ENCODE data around the gene WDTC1. TPM values are rescaled to one million over a fixed set of nuclear protein-coding genes. Genes with fewer than 3 reads are reported as not detected.
A peak's percentile ranks its signal among the peaks of the same experiment; 100 is the strongest.

WDTC1 gene
- total RNA-seq, 4 donors from 2014 or later: 40.0 to 75.5 (median 49.9) TPM

DNA sequence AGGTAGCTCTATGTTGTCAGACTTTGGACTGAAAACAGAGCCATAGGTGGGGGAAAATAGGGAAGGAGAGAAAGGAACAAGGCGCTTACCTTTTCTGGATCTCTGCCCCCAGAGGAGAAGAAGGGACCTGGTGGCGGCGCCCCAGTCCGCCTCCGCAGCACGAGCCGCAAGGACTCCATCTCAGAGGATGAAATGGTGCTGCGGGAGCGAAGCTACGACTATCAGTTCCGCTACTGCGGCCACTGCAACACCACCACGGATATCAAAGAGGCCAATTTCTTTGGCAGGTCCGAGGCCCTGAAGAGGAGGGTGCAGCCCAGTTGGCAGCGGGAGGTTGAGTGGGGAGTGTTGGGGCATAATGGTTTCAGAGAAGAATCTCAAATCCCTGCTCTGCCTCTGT, 69.1 kb downstream of the WDTC1 start:
- no peak overlapping the region for H3K4me3 ChIP-seq
- no peaks in the 10 kb centered on the region for H3K9me3 ChIP-seq
- H3K4me1 ChIP-seq: peaks cover 9 to 32% (median 24%) of the 10 kb centered on the region in 3 donors
- H3K27me3 ChIP-seq: no peaks in the 10 kb centered on the region
- H3K36me3 ChIP-seq: peaks cover 0 to 72% of the 10 kb centered on the region in 2 donors
- ATAC-seq: no peak
- WGBS, 2 donors (ENCODE audit: low coverage in 1 of 2): 80 to 87% methylated on average over 1 to 14 of the region's 15 CpGs
- TF ChIP-seq, protein P1, sequence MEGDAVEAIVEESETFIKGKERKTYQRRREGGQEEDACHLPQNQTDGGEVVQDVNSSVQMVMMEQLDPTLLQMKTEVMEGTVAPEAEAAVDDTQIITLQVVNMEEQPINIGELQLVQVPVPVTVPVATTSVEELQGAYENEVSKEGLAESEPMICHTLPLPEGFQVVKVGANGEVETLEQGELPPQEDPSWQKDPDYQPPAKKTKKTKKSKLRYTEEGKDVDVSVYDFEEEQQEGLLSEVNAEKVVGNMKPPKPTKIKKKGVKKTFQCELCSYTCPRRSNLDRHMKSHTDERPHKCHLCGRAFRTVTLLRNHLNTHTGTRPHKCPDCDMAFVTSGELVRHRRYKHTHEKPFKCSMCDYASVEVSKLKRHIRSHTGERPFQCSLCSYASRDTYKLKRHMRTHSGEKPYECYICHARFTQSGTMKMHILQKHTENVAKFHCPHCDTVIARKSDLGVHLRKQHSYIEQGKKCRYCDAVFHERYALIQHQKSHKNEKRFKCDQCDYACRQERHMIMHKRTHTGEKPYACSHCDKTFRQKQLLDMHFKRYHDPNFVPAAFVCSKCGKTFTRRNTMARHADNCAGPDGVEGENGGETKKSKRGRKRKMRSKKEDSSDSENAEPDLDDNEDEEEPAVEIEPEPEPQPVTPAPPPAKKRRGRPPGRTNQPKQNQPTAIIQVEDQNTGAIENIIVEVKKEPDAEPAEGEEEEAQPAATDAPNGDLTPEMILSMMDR (IDR thresholded peaks at IDR 0.05): no peak
- TF ChIP-seq POLR2A (IDR thresholded peaks at IDR 0.05) (no peak), POLR2AphosphoS5 (IDR thresholded peaks at IDR 0.05) (no peak), EP300 (IDR thresholded peaks at IDR 0.05) (no peak)
- H3K27ac ChIP-seq: no peak overlapping the region

DNA sequence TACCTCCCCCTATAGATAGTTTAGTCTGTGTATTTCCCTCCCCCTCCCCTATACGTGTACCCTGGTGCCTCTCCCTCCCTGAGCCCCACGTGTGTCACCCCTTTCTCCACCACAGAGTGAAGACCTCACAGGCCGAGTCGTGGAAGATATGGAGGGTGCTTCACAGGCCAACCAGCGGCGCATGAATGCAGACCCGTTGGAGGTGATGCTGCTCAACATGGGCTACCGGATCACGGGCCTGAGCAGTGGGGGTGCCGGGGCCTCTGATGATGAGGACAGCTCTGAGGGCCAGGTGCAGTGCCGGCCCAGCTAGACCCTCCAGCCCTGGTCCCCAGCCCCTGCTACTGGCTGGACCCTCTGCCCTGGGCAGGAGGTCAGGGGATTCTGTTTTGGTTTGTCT, 71.6 kb downstream of the WDTC1 start:
- peaks cover 0 to 77% of the 10 kb centered on the region in 2 donors for H3K36me3 ChIP-seq
- 55% methylated on average over 1 of the region's 11 CpGs; no CpG with 5 or more reads in 1 of the 2 donors for WGBS, 2 donors (ENCODE audit: low coverage in 1 of 2)

DNA sequence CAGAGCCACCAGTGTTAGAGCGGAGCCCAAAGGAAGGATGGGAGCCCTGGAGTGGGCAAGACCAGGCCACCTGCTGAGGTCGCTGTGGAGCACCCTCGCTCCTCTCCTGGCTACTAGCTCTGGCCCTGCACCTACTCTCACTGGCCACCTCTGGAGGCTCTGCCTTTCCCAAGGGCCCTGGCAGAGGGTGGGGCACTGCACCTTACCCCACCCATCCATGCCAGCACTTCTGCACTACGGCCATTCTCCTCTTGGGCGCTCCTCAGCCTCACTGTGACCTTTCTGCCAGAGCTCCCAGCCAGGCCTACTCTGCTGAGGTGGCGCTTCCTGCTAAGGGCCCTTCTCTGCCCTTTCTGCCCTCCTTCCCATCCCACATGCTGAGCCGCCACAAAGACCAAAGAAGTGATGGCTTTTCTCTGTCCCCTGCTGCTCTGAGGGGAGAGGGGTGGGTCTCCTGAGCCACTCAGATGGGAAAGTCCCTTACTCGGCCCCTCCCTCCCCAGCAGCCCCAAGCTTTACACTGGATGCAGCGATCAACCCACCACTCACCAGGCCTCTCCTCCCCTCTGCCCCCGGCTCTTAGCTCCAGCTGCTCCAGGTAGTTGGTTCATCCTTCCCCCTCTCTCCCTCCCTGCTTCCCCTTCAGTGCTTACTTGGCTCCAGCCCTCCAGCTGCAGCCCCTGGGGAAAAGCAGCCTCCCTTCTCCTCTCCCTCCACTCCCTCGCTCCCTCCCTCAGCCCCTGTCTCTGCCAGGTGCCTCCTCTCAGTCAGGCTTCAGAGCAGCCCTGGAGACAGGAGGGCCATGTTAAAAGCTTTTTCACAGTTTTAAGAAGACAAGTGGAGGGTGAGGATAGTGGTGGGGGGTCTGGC, 72.7 kb downstream of the WDTC1 start:
- Histone ChIP-seq H3K27me3 (no peaks in the 10 kb centered on the region), H3K27ac (peak overlapping the region in 1 of 4 donors; percentile 14), H3K9me3 (no peaks in the 10 kb centered on the region), H3K4me3 (no peak overlapping the region), H3K36me3 (peaks cover 0 to 66% of the 10 kb centered on the region in 2 donors), H3K4me1 (no peaks in the 10 kb centered on the region)
- TF ChIP-seq POLR2AphosphoS5 (IDR thresholded peaks at IDR 0.05): no peak
- no peak for TF ChIP-seq EP300 (IDR thresholded peaks at IDR 0.05)
- TF ChIP-seq, protein P1 (IDR thresholded peaks at IDR 0.05): no peak
- no peak for TF ChIP-seq POLR2A (IDR thresholded peaks at IDR 0.05)
- ATAC-seq: no peak
- 76 to 83% methylated on average over 2 to 3 of the region's 11 CpGs for WGBS, 2 donors (ENCODE audit: low coverage in 1 of 2)

More for the DNA sequence above, 71.6 kb downstream of the WDTC1 start:
- Histone ChIP-seq H3K4me1 (peaks cover 0 to 7% (median 2%) of the 10 kb centered on the region in 3 donors), H3K27ac (no peak overlapping the region), H3K27me3 (no peaks in the 10 kb centered on the region), H3K4me3 (no peak overlapping the region), H3K9me3 (no peaks in the 10 kb centered on the region)
- TF ChIP-seq, protein P1 (IDR thresholded peaks at IDR 0.05): no peak
- TF ChIP-seq POLR2AphosphoS5 (IDR thresholded peaks at IDR 0.05) (no peak), EP300 (IDR thresholded peaks at IDR 0.05) (no peak), POLR2A (IDR thresholded peaks at IDR 0.05) (no peak)
- ATAC-seq: no peak

DNA sequence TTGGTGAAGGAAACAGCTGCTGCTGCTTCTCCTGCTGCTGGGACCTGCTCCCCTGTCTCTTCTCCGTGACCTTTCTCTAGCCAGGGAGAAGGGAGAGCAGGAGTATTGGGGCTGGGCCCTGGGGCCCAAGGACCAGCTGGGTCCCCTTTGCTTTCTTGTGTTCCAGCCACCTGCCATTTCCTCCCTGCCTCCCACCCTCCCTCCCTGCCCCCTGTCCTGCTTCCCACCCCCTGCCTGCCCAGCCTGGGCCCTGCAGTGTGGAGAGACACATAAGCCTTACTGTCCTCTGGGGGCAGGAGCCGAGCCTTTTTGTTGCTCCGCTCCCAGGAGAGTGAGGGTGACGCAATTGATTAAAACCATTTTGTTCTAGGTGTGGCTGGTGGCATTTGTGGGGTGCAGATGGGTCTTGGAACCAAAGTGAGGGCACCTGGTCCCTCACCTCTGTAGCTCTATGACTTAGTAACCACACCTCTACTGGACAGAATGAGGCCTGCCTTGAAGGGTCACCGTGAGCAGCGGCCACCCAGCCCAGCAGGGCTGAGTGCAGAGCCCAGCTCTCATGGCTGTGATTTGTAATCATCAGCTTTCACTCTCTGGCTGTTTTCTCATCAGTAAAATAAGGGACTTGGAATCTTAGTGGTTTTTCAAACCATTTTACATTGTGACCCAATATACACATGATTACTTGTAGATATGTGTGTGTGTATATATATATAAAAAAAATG, 73.6 kb downstream of the WDTC1 start:
- ATAC-seq: no peak
- H3K9me3 ChIP-seq: no peaks in the 10 kb centered on the region
- TF ChIP-seq EP300 (IDR thresholded peaks at IDR 0.05): no peak
- TF ChIP-seq POLR2A (IDR thresholded peaks at IDR 0.05): no peak
- TF ChIP-seq POLR2AphosphoS5 (IDR thresholded peaks at IDR 0.05): no peak
- TF ChIP-seq, protein P1 (IDR thresholded peaks at IDR 0.05): no peak
- H3K36me3 ChIP-seq: peaks cover 0 to 57% of the 10 kb centered on the region in 2 donors
- H3K27ac ChIP-seq: no peak overlapping the region
- no peak overlapping the region for H3K4me3 ChIP-seq
- no peaks in the 10 kb centered on the region for H3K4me1 ChIP-seq
- no peaks in the 10 kb centered on the region for H3K27me3 ChIP-seq
- WGBS, 2 donors (ENCODE audit: low coverage in 1 of 2): 82% methylated on average over 2 of the region's 6 CpGs; no CpG with 5 or more reads in 1 of the 2 donors

Data from gastroesophageal sphincter (tissue), 4 donors.